ENCODE measurements around the gene EGR1.
A peak's percentile ranks its signal among the peaks of the same experiment; 100 is the strongest.

The EGR1 gene

GRCh38 chr5:138449501-138450239 is 15.6 kb upstream of the EGR1 start:
- in situ Hi-C loops (cut with HindIII; ENCODE audit: low pct_ligation_motif_present, low pct_unique_long_range_greater_than_20kb, low sequenced_read_pairs): no loop called here
- DNase-seq: peak; percentile 80

- in situ Hi-C loops (cut with HindIII; ENCODE audit: low pct_ligation_motif_present, low pct_unique_long_range_greater_than_20kb, low sequenced_read_pairs): no loop called here
- no peak for DNase-seq
These were observed 14.3 kb upstream of the EGR1 start for GRCh38 chr5:138450971-138451370.

- DNase-seq: no peak
These were observed 12.6 kb upstream of the EGR1 start for GRCh38 chr5:138452720-138453119.

GRCh38 chr5:138453590-138453989 is 11.7 kb upstream of the EGR1 start:
- in situ Hi-C loops (cut with HindIII; ENCODE audit: low pct_ligation_motif_present, low pct_unique_long_range_greater_than_20kb, low sequenced_read_pairs): no loop called here
- DNase-seq: no peak

More at GRCh38 chr5:138452720-138453119, 12.6 kb upstream of the EGR1 start:
- in situ Hi-C loops (cut with HindIII; ENCODE audit: low pct_ligation_motif_present, low pct_unique_long_range_greater_than_20kb, low sequenced_read_pairs): no loop called here

- DNase-seq: no peak
- in situ Hi-C loops (cut with HindIII; ENCODE audit: low pct_ligation_motif_present, low pct_unique_long_range_greater_than_20kb, low sequenced_read_pairs): no loop called here
These were observed 11.2 kb upstream of the EGR1 start for GRCh38 chr5:138454121-138454520.

- in situ Hi-C loops (cut with HindIII; ENCODE audit: low pct_ligation_motif_present, low pct_unique_long_range_greater_than_20kb, low sequenced_read_pairs): no loop called here
- no peak for DNase-seq
These were observed 9.9 kb upstream of the EGR1 start for GRCh38 chr5:138455232-138455930.

GRCh38 chr5:138457531-138458275 is 7.6 kb upstream of the EGR1 start:
- DNase-seq: no peak
- in situ Hi-C loops (cut with HindIII; ENCODE audit: low pct_ligation_motif_present, low pct_unique_long_range_greater_than_20kb, low sequenced_read_pairs): no loop called here

GRCh38 chr5:138458384-138458783 is 6.9 kb upstream of the EGR1 start:
- no peak for DNase-seq
- in situ Hi-C loops (cut with HindIII; ENCODE audit: low pct_ligation_motif_present, low pct_unique_long_range_greater_than_20kb, low sequenced_read_pairs): no loop called here

- in situ Hi-C loops (cut with HindIII; ENCODE audit: low pct_ligation_motif_present, low pct_unique_long_range_greater_than_20kb, low sequenced_read_pairs): no loop called here
- DNase-seq: no peak
These were observed 6.4 kb upstream of the EGR1 start for GRCh38 chr5:138458856-138459255.

- DNase-seq: no peak
These were observed 5.9 kb upstream of the EGR1 start for GRCh38 chr5:138459311-138459933.

GRCh38 chr5:138460032-138460693 is 5.1 kb upstream of the EGR1 start:
- DNase-seq: no peak
- in situ Hi-C loops (cut with HindIII; ENCODE audit: low pct_ligation_motif_present, low pct_unique_long_range_greater_than_20kb, low sequenced_read_pairs): no loop called here

More at GRCh38 chr5:138459311-138459933, 5.9 kb upstream of the EGR1 start:
- in situ Hi-C loops (cut with HindIII; ENCODE audit: low pct_ligation_motif_present, low pct_unique_long_range_greater_than_20kb, low sequenced_read_pairs): no loop called here

GRCh38 chr5:138461343-138462125 is 3.7 kb upstream of the EGR1 start:
- DNase-seq: peak; percentile 74

GRCh38 chr5:138463419-138464007 is 1.8 kb upstream of the EGR1 start:
- DNase-seq: peak; percentile 52

More at GRCh38 chr5:138461343-138462125, 3.7 kb upstream of the EGR1 start:
- in situ Hi-C loops (cut with HindIII; ENCODE audit: low pct_ligation_motif_present, low pct_unique_long_range_greater_than_20kb, low sequenced_read_pairs): no loop called here

GRCh38 chr5:138464008-138464387 is 1.3 kb upstream of the EGR1 start:
- in situ Hi-C loops (cut with HindIII; ENCODE audit: low pct_ligation_motif_present, low pct_unique_long_range_greater_than_20kb, low sequenced_read_pairs): no loop called here
- DNase-seq: peak; percentile 94

More at GRCh38 chr5:138463419-138464007, 1.8 kb upstream of the EGR1 start:
- in situ Hi-C loops (cut with HindIII; ENCODE audit: low pct_ligation_motif_present, low pct_unique_long_range_greater_than_20kb, low sequenced_read_pairs): no loop called here

GRCh38 chr5:138464388-138465260 is 655 bp upstream of the EGR1 start:
- peak; percentile 96 for DNase-seq
- in situ Hi-C loops (cut with HindIII; ENCODE audit: low pct_ligation_motif_present, low pct_unique_long_range_greater_than_20kb, low sequenced_read_pairs): no loop called here

- in situ Hi-C loops (cut with HindIII; ENCODE audit: low pct_ligation_motif_present, low pct_unique_long_range_greater_than_20kb, low sequenced_read_pairs): no loop called here
- peak; percentile 39 for DNase-seq
These were observed 1.0 kb downstream of the EGR1 start for GRCh38 chr5:138466125-138466899.

All from ACHN (cell line).